ENCODE data around the gene ISG20L2.
"Not testable (repeated sequence)": the region's sequence is repeated elsewhere in the genome, so short reads cannot be mapped to it uniquely, and the experiment has no call there.

Gene ISG20L2

GRCh38 chr1:156766298-156767100, 37.9 kb upstream of the ISG20L2 start:
- peak; percentile 76 for DNase-seq
- no peaks in the 10 kb centered on the region for H3K9me3 ChIP-seq (ENCODE audit: severe bottlenecking)
- no peaks in the 10 kb centered on the region for H3K27me3 ChIP-seq (ENCODE audit: insufficient read depth, low read depth, severe bottlenecking)
- H3K36me3 ChIP-seq: peaks cover 24% of the 10 kb centered on the region
- no peak for TF ChIP-seq CTCF (IDR thresholded peaks at IDR 0.05; ENCODE audit: low read depth, low read length)
- H3K4me3 ChIP-seq (ENCODE audit: low read depth, low read length): peak overlapping the region; percentile 94
- H3K27ac ChIP-seq: peak overlapping the region; percentile 96

DNA sequence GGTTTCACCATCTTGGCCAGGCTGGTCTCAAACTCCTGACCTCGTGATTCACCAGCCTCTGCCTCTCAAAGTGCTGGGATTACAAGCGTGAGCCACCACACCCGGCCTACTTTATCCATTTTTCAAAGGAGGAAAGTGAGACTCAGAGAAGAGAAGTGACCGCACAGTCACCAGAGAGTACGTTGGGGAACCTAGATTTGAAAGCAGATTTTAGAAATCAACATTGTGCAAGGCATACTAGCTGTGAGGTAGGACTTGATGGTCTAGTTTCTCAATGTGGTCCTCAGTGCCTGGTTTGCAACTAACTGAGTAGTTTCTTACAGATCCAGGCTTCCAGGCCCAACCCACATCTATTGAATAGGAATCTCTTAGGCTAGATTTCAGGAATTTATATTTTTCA, 37.1 kb upstream of the ISG20L2 start:
- H3K36me3 ChIP-seq: peaks cover 15% of the 10 kb centered on the region
- TF ChIP-seq CTCF (IDR thresholded peaks at IDR 0.05; ENCODE audit: low read depth, low read length): no peak
- no peaks in the 10 kb centered on the region for H3K27me3 ChIP-seq (ENCODE audit: insufficient read depth, low read depth, severe bottlenecking)
- no peak for DNase-seq
- H3K27ac ChIP-seq: peak overlapping the region; percentile 96
- H3K9me3 ChIP-seq (ENCODE audit: severe bottlenecking): no peaks in the 10 kb centered on the region
- H3K4me3 ChIP-seq (ENCODE audit: low read depth, low read length): no peak overlapping the region

DNA sequence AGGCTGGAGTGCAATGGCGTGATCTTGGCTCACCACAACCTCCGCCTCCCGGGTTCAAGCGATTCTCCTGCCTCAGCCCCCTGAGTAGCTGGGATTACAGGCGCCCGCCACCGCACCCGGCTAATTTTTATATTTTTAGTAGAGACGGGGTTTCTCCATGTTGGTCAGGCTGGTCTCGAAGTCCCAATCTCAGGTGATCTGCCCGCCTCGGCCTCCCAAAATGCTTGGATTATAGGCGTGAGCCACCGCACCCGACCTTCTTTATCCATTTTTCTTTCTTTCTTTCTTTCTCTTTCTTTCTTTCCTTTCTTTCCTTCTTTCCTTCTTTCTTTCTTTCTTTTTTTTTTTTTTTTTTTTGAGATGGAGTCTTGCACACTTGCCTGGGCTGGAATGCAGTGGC, 36.6 kb upstream of the ISG20L2 start:
- H3K27ac ChIP-seq; H3K9me3 ChIP-seq (ENCODE audit: severe bottlenecking); DNase-seq; H3K27me3 ChIP-seq (ENCODE audit: insufficient read depth, low read depth, severe bottlenecking); H3K4me3 ChIP-seq (ENCODE audit: low read depth, low read length): not testable (repeated sequence)
- H3K36me3 ChIP-seq: peaks cover 10% of the 10 kb centered on the region

DNA sequence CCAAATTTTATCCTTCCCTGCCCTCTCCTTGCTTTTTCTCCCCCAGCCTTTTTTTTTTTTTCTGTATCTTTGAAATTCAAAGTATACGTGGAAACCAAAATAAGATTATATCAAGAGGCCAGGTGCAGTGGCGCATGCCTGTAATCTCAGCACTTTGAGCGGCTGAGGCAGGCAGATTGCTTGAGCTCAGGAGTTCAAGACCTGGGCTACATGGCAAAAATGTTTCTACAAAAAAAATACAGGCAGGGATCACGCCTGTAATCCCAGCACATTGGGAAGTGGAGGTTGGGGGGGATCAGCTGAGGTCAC, 32.2 kb upstream of the ISG20L2 start:
- peak overlapping the region; percentile 72 for H3K27ac ChIP-seq
- H3K27me3 ChIP-seq (ENCODE audit: insufficient read depth, low read depth, severe bottlenecking): no peaks in the 10 kb centered on the region
- H3K4me3 ChIP-seq (ENCODE audit: low read depth, low read length): peak overlapping the region; percentile 24
- H3K9me3 ChIP-seq (ENCODE audit: severe bottlenecking): no peaks in the 10 kb centered on the region
- no peaks in the 10 kb centered on the region for H3K36me3 ChIP-seq
- peak; percentile 79 for DNase-seq
- TF ChIP-seq CTCF (IDR thresholded peaks at IDR 0.05; ENCODE audit: low read depth, low read length): no peak

DNA sequence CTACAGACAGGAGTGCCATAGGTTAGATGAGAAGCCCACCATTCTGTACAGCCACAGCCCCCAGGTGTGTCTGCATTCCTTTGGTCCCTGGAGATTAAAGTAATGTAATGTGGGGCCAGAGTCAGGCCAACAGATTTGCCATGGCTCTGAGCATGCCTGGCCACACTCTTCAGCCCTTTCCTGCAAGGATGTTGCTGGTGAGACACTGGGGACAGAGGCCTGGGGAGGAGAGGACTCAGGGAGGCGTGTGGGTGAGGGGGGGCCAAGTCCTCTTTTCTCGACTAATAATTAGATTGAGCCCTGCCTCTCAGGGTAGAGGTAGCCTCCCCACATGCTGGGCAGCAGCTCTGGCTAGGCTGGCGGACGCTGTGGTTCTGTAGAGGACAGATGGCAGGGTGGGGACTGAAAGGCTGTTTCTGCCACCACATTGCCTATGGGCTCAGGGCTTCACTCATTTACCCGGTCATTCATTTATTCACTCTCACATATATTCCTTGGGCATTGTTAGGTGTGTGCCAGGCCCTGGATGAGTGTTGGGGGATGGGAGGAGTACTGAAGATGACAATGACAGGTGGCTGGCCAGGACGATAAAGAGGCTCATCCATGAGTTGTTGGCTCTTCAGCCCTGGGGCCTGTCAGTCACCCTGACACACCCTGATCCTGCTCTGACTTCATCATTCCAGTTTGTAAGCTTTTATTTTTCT, 31.7 kb upstream of the ISG20L2 start:
- Histone ChIP-seq H3K36me3 (no peaks in the 10 kb centered on the region), H3K27me3 (ENCODE audit: insufficient read depth, low read depth, severe bottlenecking) (no peaks in the 10 kb centered on the region), H3K4me3 (ENCODE audit: low read depth, low read length) (peak overlapping the region; percentile 24), H3K9me3 (ENCODE audit: severe bottlenecking) (no peaks in the 10 kb centered on the region), H3K27ac (peak overlapping the region; percentile 72)
- TF ChIP-seq CTCF (IDR thresholded peaks at IDR 0.05; ENCODE audit: low read depth, low read length): no peak
- peak; percentile 97 for DNase-seq

DNA sequence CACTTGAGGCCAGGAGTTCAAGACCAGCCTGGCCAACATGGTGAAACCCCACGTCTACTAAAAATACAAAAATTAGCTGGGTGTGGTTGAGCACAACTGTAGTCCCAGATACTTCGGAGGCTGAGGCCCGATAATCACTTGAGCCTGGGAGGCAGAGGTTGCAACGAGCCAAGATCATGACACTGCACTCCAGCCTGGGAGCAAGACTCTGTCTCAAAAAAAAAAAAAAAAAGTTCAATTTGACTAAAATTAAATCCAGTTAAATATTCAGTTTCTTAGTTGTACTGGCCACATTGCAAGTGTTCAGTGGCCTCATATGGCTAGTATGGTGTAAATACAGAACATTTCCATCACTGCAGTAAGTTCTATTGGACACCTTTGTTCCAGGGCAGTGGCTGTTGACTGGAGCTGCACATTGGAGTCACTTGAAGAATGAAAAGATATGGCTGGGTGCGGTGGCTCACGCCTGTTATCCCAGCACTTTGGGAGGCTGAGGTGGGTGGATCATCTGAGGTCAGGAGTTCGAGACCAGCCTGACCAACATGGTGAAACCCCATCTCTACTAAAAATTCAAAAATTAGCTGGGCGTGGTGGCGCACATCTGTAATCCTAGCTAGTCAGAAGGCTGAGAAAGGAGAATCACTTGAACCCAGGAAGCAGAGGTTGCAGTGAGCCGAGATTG, 29.1 kb upstream of the ISG20L2 start:
- not testable (repeated sequence) for H3K27me3 ChIP-seq (ENCODE audit: insufficient read depth, low read depth, severe bottlenecking); H3K27ac ChIP-seq; H3K4me3 ChIP-seq (ENCODE audit: low read depth, low read length); DNase-seq; H3K36me3 ChIP-seq; H3K9me3 ChIP-seq (ENCODE audit: severe bottlenecking)
